Diencephalon (tissue), 1 donor: ENCODE results near the gene NLGN3. TPM values are rescaled to one million over a fixed set of nuclear protein-coding genes. Genes with fewer than 3 reads are reported as not detected.

Source experiments
- small RNA-seq: library from RNA; depleted of rRNA; stranded (forward); fragments of <200 nt; gene quantifications from one replicate; pipeline ENCODE3, GENCODE V24; 2014
- total RNA-seq: library from RNA; depleted of rRNA; stranded (reverse); fragments of >200 nt; gene quantifications from one replicate; pipeline ENCODE4 v1.2.3, GENCODE V29; 2014

The NLGN3 gene
- 38.1 TPM for total RNA-seq

DNA sequence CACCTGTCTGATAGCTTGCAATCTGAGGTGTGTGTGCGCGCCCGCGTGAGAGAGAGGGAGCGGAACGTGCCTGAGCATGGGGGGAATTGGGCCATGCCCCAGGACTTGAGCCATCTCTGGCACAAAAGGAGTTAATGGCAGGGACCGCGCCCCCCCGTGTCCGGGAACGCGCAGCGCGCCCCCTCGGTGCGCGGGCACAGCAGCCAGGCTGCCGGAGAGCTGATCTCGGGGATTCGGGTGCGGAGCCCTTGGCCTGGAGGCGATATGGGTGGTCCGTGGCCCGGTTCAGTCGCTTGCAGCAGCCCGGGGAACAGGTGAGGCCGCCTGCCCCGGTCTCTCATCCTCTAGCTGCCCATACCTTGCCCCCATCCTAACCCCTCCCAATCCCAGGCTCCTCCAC is at the start of gene NLGN3:
Gene NLGN3, plus strand, starts transcription at position 191 of the 400 bp plus-strand sequence. CDS start 2,909 bp downstream, outside the sequence.

DNA sequence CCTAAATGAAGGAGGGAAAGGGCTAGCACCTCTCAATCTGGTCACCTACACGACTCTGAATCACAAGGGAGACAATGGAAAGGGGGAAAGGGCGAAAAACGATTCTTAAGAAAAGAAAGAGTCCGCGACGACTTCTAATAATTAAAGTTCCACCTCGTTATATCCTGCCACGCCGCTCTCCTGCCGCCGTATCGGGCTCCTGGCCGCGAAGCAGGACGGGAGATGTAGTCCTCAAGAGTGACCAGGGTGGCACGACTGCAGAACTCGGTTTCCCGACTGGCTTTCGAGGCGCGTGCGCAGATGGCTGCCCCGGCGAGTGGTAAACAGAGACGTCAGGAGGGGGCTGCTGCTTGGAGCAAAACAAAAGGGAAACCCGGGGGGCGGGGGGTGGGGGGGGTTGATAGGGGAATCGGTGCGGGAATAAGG is 49.1 kb upstream of the NLGN3 start, which contains the start of gene FOXO4:
Gene FOXO4, plus strand, starts transcription at position 297 of the 426 bp plus-strand sequence. CDS start 678 bp downstream, outside the sequence.

DNA sequence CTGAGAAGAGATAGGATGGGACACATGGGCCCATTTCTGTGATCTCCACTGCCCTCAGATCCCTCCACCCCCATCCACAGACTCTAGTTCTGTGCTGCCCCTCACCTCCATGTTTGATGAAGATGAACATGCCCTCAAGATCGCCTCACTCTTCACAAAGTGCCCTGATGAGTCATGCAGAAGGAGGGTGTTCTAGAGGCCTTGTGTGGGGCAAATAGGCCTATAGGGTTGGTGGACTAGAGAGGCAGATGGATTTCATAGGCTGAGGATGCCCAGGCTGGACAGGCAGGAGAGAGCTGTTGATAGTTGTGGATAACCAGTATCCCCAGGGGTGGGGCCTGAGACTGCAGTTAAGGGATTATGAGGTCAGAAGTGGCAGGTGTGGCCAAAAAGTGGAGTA is 38.2 kb upstream of the NLGN3 start, which contains the start of gene CXorf65:
Gene CXorf65, minus strand, starts transcription at position 314 of the 400 bp plus-strand sequence. Its CDS starts 184 bp downstream, at position 130.

DNA sequence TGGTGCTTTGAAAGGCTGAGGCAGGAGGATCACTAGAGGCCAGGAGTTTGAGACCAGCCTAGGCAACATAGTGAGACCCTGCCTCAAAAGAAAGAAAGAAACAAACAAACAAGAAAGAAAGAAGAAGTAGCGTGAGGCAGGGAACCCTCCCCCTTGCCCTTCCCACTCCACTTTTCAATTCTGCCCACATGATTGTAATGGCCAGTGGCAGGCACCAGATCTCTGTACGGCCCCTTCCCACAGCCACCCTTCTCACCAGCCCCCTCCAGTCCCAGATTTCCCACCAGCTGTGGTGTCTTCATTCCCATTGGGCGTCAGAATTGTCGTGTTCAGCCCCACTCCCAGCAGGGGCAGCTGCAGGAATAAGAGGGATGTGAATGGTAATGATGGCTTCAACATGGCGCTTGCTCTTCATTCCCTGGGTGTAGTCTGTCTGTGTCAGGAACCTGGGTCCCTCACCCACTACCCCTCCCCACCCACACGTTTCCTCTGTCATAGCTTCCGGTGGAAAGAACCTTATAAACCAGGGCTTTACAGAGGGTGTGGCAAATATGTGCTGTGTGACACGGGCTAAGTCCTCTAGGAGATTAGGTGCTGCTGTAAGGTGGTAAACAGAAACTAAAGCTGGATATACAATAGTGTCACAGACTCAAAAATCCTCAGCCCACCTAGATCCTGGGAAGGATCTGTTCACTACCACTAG is 33.3 kb upstream of the NLGN3 start, which contains the start of gene IL2RG:
Gene IL2RG, minus strand, starts transcription at position 437 of the 703 bp plus-strand sequence. Its CDS starts 38 bp downstream, at position 399.

DNA sequence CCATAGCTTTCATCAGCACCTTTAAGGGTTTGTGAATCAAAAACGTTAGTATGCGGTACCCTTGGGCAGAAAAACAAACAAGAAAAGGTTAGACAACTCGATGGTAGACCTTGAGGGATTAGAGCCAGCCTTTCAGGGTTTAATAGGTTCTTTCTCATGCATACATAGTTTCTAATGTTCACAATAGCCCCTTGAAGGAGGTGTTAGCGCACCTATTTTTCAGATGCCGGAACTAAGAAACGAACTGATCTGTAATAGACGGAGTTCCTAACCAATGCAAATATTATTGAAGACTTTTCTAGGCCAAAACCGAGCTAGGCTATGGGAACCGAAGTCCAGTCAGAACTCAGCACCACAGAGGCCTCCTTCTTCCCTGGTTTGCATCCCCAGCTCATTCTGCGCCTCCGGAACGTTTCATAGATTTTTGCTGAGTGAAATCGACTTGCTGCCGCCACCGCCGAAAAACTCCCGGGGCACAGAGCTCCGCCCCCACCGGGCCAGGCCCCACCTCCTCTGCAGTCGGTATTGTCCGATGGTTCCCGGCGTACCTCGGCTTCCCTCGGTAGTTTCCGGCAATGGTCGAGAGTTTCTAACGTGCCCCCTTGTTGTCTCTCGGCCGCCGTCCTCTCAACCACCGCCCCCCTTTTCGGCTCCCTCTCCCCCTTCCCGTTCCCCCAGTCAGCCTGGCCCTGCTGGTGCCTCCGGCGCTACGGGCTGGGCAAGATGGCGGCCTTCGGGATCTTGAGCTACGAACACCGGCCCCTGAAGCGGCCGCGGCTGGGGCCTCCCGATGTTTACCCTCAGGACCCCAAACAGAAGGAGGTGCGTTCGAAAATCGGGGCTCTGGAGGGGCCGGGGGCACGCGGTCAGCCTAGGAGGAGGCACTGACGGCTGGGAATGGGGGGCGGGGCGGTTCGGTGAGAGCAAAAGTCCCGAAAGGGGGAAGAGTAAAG is 26.3 kb upstream of the NLGN3 start, which contains the start of gene MED12:
Gene MED12, plus strand, starts transcription at position 565 of the 953 bp plus-strand sequence. Its CDS starts 159 bp downstream, at position 724.

Small RNA genes within 50 kb of the gene (small RNA-seq; reads per million reads assigned to genes)
- gene CXorf65 = not detected

Other genes with a start within 250 kb of the NLGN3 start
- not detected for gene TEX11, start 236.1 kb upstream of the NLGN3 start, total RNA-seq
- 3.9 TPM for gene SLC7A3, start 213.7 kb upstream of the NLGN3 start, total RNA-seq
- 59.5 TPM for gene SNX12, start 76.5 kb upstream of the NLGN3 start, total RNA-seq
- gene FOXO4, start 49.0 kb upstream of the NLGN3 start, total RNA-seq = 4.8 TPM
- not detected for gene CXorf65, start 38.1 kb upstream of the NLGN3 start, total RNA-seq
- gene IL2RG, start 33.3 kb upstream of the NLGN3 start, total RNA-seq = not detected
- gene MED12, start 26.2 kb upstream of the NLGN3 start, total RNA-seq = 21.7 TPM
- not detected for gene GJB1, start 78.4 kb downstream of the NLGN3 start, total RNA-seq
- gene ZMYM3, start 109.3 kb downstream of the NLGN3 start, total RNA-seq = 44.1 TPM
- gene NONO, start 138.8 kb downstream of the NLGN3 start, total RNA-seq = 275 TPM
- gene ITGB1BP2, start 156.9 kb downstream of the NLGN3 start, total RNA-seq = 2.5 TPM
- 53.7 TPM for gene TAF1, start 221.5 kb downstream of the NLGN3 start, total RNA-seq